Muscle of back (tissue), 11 donors: ENCODE measurements around the gene SDHAF2. TPM values are rescaled to one million over a fixed set of nuclear protein-coding genes. Genes with fewer than 3 reads are reported as not detected.

Source experiments
- DNase-seq, 3 donors: peaks; one replicate each; pipeline versions ENCODE4 v3.0.0 to v3.0.0-alpha.2; 2013
- polyA plus RNA-seq, 10 donors: library from polyadenylated mRNA; unstranded; fragments of 120-200 nt; gene quantifications; one replicate each; pipeline ENCODE4 v1.2.1, GENCODE V29; 2013; ENCODE audit not compliant: insufficient read length in 10 of 10

The SDHAF2 gene
- polyA plus RNA-seq, 10 donors, result 26.9 to 41.1 (median 29.5) TPM

- DNase-seq, result peak; percentile 54 to 69 (median 63)
These were observed 64.5 kb downstream of the SDHAF2 start for GRCh38 chr11:61494381-61494961.

- DNase-seq, result peak in 2 of 3 donors; percentile 61 to 67
These were observed 66.1 kb downstream of the SDHAF2 start for GRCh38 chr11:61495801-61496601.

Other genes with a start within 250 kb of the SDHAF2 start
- 1 to 10 TPM in 3 of 10 donors, under 1 TPM in 6, not detected in 1; 0.27 to 1.8 (median 0.67) TPM for gene PGA3, start 226.6 kb upstream of the SDHAF2 start, polyA plus RNA-seq
- 1 to 10 TPM in 5 of 10 donors, under 1 TPM in 5; 0.32 to 3.3 (median 1.1) TPM for gene PGA4, start 207.8 kb upstream of the SDHAF2 start, polyA plus RNA-seq
- gene PGA5, start 188.9 kb upstream of the SDHAF2 start, polyA plus RNA-seq, result 1 to 10 TPM in 3 of 10 donors, under 1 TPM in 6, not detected in 1; 0.41 to 2.0 (median 0.67) TPM
- 10 to 100 TPM in 1 of 10 donors, 1 to 10 TPM in 9; 3.3 to 16.1 (median 6.8) TPM for gene VWCE, start 134.8 kb upstream of the SDHAF2 start, polyA plus RNA-seq
- 100 to 1,000 TPM; 148 to 211 (median 188) TPM for gene DDB1, start 97.0 kb upstream of the SDHAF2 start, polyA plus RNA-seq
- 10 to 100 TPM; 12.4 to 21.5 (median 18.5) TPM for gene TKFC, start 96.9 kb upstream of the SDHAF2 start, polyA plus RNA-seq
- 10 to 100 TPM; 13.6 to 20.0 (median 16.3) TPM for gene CYB561A3, start 68.2 kb upstream of the SDHAF2 start, polyA plus RNA-seq
- 10 to 100 TPM; 16.1 to 28.6 (median 21.0) TPM for gene TMEM138, start 67.8 kb upstream of the SDHAF2 start, polyA plus RNA-seq
- 10 to 100 TPM; 14.4 to 18.4 (median 15.9) TPM for gene TMEM216, start 37.5 kb upstream of the SDHAF2 start, polyA plus RNA-seq
- gene CPSF7, start 149 bp upstream of the SDHAF2 start, polyA plus RNA-seq, result 10 to 100 TPM; 55.2 to 79.3 (median 69.8) TPM
- under 1 TPM in 9 of 10 donors, not detected in 1; 0.09 to 0.23 (median 0.12) TPM for gene LRRC10B, start 78.6 kb downstream of the SDHAF2 start, polyA plus RNA-seq
- gene SYT7, start 151.0 kb downstream of the SDHAF2 start, polyA plus RNA-seq, result 1 to 10 TPM; 2.0 to 4.1 (median 2.6) TPM